ENCODE data around the gene GGTLC2.

Gene GGTLC2

DNA sequence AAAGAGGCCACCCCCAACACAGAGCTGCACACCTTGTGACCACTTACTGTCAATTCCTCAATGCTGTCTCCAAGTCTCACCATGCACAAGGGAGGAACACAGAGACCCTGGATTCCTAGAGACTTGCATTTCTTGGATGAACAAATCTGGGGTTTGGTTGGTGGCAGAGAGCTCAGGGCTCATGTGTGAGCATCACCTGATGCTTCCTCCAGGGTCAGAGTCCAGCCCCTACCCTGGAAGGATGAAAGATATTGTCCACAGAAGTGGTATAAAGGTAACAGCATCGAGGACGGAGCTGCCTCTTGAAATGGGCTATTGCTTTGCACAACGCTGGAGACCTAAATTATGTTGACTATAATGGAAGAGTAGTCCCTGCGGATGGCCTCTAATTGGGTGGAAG is 36.0 kb downstream of the GGTLC2 start:
- Histone ChIP-seq H3K4me2 (ENCODE audit: low read depth, low read length, poor library complexity, severe bottlenecking) (no peak overlapping the region), H3K27me3 (ENCODE audit: insufficient read depth, low read length, poor library complexity, severe bottlenecking) (no peaks in the 10 kb centered on the region)

DNA sequence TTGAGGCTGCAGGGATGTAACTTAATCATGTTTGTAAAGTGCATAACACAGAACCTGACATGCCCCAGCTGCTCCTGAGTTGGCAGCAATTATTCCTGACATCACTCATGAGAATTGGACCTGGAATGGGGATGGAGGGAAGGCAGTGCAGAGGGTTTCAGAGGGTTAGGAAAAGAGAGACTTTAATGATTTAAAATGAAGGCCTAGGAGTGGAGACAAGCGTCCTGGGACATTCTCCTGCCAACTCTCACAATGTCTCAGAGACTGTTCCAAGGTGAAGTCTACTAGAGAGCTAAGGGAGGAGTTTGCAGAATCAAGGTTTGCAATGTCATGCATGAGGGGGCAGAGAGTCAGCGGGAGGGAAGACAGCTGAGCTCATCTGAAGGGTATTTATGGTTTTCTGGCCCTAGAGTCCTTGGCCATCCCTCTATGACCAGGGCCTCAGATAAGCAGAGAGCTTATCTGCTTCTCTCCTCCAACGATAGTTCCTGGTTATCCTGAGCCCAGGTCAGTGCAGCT is 36.9 kb downstream of the GGTLC2 start:
- peaks cover 10% of the 10 kb centered on the region for H3K4me1 ChIP-seq (ENCODE audit: insufficient read depth, low read length, poor library complexity, severe bottlenecking)
- no peak overlapping the region for H3K4me3 ChIP-seq (ENCODE audit: low read length, poor library complexity, severe bottlenecking)
- TF ChIP-seq, protein P1, sequence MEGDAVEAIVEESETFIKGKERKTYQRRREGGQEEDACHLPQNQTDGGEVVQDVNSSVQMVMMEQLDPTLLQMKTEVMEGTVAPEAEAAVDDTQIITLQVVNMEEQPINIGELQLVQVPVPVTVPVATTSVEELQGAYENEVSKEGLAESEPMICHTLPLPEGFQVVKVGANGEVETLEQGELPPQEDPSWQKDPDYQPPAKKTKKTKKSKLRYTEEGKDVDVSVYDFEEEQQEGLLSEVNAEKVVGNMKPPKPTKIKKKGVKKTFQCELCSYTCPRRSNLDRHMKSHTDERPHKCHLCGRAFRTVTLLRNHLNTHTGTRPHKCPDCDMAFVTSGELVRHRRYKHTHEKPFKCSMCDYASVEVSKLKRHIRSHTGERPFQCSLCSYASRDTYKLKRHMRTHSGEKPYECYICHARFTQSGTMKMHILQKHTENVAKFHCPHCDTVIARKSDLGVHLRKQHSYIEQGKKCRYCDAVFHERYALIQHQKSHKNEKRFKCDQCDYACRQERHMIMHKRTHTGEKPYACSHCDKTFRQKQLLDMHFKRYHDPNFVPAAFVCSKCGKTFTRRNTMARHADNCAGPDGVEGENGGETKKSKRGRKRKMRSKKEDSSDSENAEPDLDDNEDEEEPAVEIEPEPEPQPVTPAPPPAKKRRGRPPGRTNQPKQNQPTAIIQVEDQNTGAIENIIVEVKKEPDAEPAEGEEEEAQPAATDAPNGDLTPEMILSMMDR (conservative IDR thresholded peaks at IDR 0.05; ENCODE audit: low read length): no peak
- no peak for TF ChIP-seq EZH2phosphoT487 (IDR thresholded peaks at IDR 0.05; ENCODE audit: borderline replicate concordance)
- no peak overlapping the region for H2AFZ ChIP-seq (ENCODE audit: low read length)
- H3F3A ChIP-seq (ENCODE audit: low read depth): no peaks in the 10 kb centered on the region
- no peaks in the 10 kb centered on the region for H3K79me2 ChIP-seq (ENCODE audit: insufficient read depth, low read length)
- H4K20me1 ChIP-seq (ENCODE audit: insufficient read depth, low read length, poor library complexity, severe bottlenecking): no peaks in the 10 kb centered on the region
- H3K9ac ChIP-seq (ENCODE audit: low read depth, low read length, poor library complexity, severe bottlenecking): no peak overlapping the region
- H3K27me3 ChIP-seq (ENCODE audit: insufficient read depth, low read length, poor library complexity, severe bottlenecking): no peaks in the 10 kb centered on the region
- no peaks in the 10 kb centered on the region for H3K36me3 ChIP-seq (ENCODE audit: insufficient read depth, low read length)
- no peak overlapping the region for H3K4me2 ChIP-seq (ENCODE audit: low read depth, low read length, poor library complexity, severe bottlenecking)
- no peaks in the 10 kb centered on the region for H3K9me3 ChIP-seq (ENCODE audit: insufficient read depth, low read depth, low read length)
- H3K9me2 ChIP-seq (replicated peaks; ENCODE audit: low read depth, low read length): no peaks in the 10 kb centered on the region

More for the DNA sequence above, 36.0 kb downstream of the GGTLC2 start:
- no peaks in the 10 kb centered on the region for H4K20me1 ChIP-seq (ENCODE audit: insufficient read depth, low read length, poor library complexity, severe bottlenecking)
- no peak overlapping the region for H3K9ac ChIP-seq (ENCODE audit: low read depth, low read length, poor library complexity, severe bottlenecking)
- no peaks in the 10 kb centered on the region for H3F3A ChIP-seq (ENCODE audit: low read depth)
- no peaks in the 10 kb centered on the region for H3K9me3 ChIP-seq (ENCODE audit: insufficient read depth, low read depth, low read length)
- no peaks in the 10 kb centered on the region for H3K36me3 ChIP-seq (ENCODE audit: insufficient read depth, low read length)
- no peak overlapping the region for H2AFZ ChIP-seq (ENCODE audit: low read length)
- H3K9me2 ChIP-seq (replicated peaks; ENCODE audit: low read depth, low read length): no peaks in the 10 kb centered on the region
- no peak for TF ChIP-seq EZH2phosphoT487 (IDR thresholded peaks at IDR 0.05; ENCODE audit: borderline replicate concordance)
- TF ChIP-seq, protein P1 (conservative IDR thresholded peaks at IDR 0.05; ENCODE audit: low read length): no peak
- no peak overlapping the region for H3K4me3 ChIP-seq (ENCODE audit: low read length, poor library complexity, severe bottlenecking)
- peaks cover 9% of the 10 kb centered on the region for H3K4me1 ChIP-seq (ENCODE audit: insufficient read depth, low read length, poor library complexity, severe bottlenecking)
- H3K79me2 ChIP-seq (ENCODE audit: insufficient read depth, low read length): no peaks in the 10 kb centered on the region

DNA sequence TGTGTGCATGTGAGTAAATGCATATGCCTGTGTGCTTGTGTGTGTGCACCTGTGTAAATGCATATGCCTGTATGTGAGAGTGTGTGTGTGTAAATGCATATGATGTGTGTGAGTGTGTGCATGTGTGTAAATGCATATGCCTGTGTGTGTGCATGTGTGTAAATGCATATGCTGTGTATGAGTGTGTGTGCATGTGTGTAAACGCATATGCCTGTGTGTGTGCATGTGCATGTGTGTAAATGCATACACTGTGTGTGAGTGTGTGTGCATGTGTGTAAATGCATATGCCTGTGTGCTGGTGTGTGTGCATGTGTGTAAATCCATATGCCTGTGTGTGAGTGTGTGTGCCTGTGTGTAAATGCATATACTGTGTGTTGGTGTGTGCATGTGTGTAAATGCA is 37.8 kb downstream of the GGTLC2 start:
- TF ChIP-seq, protein P1 (conservative IDR thresholded peaks at IDR 0.05; ENCODE audit: low read length): no peak
- no peak for TF ChIP-seq EZH2phosphoT487 (IDR thresholded peaks at IDR 0.05; ENCODE audit: borderline replicate concordance)
- no peaks in the 10 kb centered on the region for H3K79me2 ChIP-seq (ENCODE audit: insufficient read depth, low read length)
- H3K4me1 ChIP-seq (ENCODE audit: insufficient read depth, low read length, poor library complexity, severe bottlenecking): peaks cover 15% of the 10 kb centered on the region
- no peaks in the 10 kb centered on the region for H4K20me1 ChIP-seq (ENCODE audit: insufficient read depth, low read length, poor library complexity, severe bottlenecking)
- no peaks in the 10 kb centered on the region for H3K9me2 ChIP-seq (replicated peaks; ENCODE audit: low read depth, low read length)
- no peak overlapping the region for H3K9ac ChIP-seq (ENCODE audit: low read depth, low read length, poor library complexity, severe bottlenecking)
- no peaks in the 10 kb centered on the region for H3K27me3 ChIP-seq (ENCODE audit: insufficient read depth, low read length, poor library complexity, severe bottlenecking)
- no peaks in the 10 kb centered on the region for H3K36me3 ChIP-seq (ENCODE audit: insufficient read depth, low read length)
- H3K4me3 ChIP-seq (ENCODE audit: low read length, poor library complexity, severe bottlenecking): no peak overlapping the region
- no peak overlapping the region for H2AFZ ChIP-seq (ENCODE audit: low read length)
- no peaks in the 10 kb centered on the region for H3K9me3 ChIP-seq (ENCODE audit: insufficient read depth, low read depth, low read length)
- H3K4me2 ChIP-seq (ENCODE audit: low read depth, low read length, poor library complexity, severe bottlenecking): no peak overlapping the region
- H3F3A ChIP-seq (ENCODE audit: low read depth): no peaks in the 10 kb centered on the region

Data from Loucy (cell line).